A673 (cell line): Measurements from ENCODE around the gene LIME1.

Source experiments
- EZH2 ChIP-seq: fragments of 200-600 bp; sonication (generic); IDR thresholded peaks from 2 replicates; pipeline ENCODE4 v1.6.1; 2017; ENCODE audit warnings: borderline replicate concordance, low read depth, mild to moderate bottlenecking, mixed read lengths, antibody characterized with exemption, low read length; ENCODE audit not compliant: poor library complexity, severe bottlenecking
- TF ChIP-seq, protein P1 (sequence below): fragments of 300-800, 200-600 bp; sonication (generic); conservative IDR thresholded peaks from 2 replicates; pipeline ENCODE4 v1.5.1; 2017; ENCODE audit warnings: low read depth, mild to moderate bottlenecking, antibody characterized with exemption, low read length, moderate library complexity, mixed read lengths

DNA sequence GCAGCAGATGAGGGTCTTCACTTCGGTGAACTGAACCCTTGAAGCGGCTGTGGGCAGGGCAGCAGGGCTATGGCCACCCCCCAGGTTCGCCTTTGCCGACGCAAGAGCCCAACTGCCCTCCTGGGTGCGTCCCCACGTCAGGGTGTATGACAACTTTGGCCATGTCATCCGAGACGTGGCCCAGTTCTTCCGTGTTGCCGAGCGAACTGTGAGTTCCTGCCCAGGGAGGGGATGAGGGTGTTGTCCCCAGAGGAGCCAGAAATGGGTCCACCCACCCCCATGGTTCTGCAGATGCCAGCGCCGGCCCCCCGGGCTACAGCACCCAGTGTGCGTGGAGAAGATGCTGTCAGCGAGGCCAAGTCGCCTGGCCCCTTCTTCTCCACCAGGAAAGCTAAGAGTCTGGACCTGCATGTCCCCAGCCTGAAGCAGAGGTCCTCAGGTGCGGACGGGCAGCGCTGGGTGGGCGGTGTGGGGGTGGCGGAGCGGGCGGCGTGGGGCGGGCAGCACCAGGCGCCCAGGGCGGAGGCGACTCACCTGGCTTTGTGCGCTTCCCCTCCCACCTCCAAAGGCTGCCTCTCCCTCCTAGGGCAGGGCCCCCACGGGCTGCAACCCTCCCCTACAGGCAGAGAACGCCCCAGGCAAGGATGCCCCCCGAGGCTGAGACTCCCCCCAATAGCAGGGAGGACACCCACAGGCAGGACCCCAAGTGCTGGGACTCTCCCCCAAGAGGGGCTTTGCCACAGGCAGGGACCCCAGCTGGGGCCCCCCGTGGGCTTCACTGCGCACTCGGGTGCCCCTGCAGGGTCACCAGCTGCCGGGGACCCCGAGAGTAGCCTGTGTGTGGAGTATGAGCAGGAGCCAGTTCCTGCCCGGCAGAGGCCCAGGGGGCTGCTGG, 46.2 kb upstream of the LIME1 start:
- TF ChIP-seq, protein P1, sequence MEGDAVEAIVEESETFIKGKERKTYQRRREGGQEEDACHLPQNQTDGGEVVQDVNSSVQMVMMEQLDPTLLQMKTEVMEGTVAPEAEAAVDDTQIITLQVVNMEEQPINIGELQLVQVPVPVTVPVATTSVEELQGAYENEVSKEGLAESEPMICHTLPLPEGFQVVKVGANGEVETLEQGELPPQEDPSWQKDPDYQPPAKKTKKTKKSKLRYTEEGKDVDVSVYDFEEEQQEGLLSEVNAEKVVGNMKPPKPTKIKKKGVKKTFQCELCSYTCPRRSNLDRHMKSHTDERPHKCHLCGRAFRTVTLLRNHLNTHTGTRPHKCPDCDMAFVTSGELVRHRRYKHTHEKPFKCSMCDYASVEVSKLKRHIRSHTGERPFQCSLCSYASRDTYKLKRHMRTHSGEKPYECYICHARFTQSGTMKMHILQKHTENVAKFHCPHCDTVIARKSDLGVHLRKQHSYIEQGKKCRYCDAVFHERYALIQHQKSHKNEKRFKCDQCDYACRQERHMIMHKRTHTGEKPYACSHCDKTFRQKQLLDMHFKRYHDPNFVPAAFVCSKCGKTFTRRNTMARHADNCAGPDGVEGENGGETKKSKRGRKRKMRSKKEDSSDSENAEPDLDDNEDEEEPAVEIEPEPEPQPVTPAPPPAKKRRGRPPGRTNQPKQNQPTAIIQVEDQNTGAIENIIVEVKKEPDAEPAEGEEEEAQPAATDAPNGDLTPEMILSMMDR = no peak
- no peak for TF ChIP-seq EZH2
